Upper lobe of left lung (tissue), 6 donors: ENCODE measurements around the gene BTBD6. TPM values are rescaled to one million over a fixed set of nuclear protein-coding genes. Genes with fewer than 3 reads are reported as not detected.

Experiments
- ATAC-seq, 2 donors: fragments of 200-7000 bp; cut with Tn5 transposase; one replicate each; pipeline ENCODE4 v1.9.1; 2022; ENCODE audit warnings: mild to moderate bottlenecking in 2 of 2, moderate library complexity in 2 of 2; ENCODE audit not compliant: low FRiP score in 2 of 2
- DNase-seq, 2 donors: peaks; one replicate each; pipeline ENCODE4 v3.0.0-alpha.2; 2019 to 2020
- H3K27ac ChIP-seq, 4 donors: fragments of 200-600 bp; sonication (generic); one replicate each; pipeline ENCODE4 v1.5.1; 2016 to 2019
- H3K27me3 ChIP-seq, 4 donors: fragments of 200-600 bp; sonication (generic); one replicate each; pipeline ENCODE4 v1.5.1; 2017 to 2019
- H3K36me3 ChIP-seq, 4 donors: fragments of 200-600 bp; sonication (generic); one replicate each; pipeline ENCODE4 v1.5.1; 2016 to 2019
- H3K4me1 ChIP-seq, 4 donors: fragments of 200-600 bp; sonication (generic); one replicate each; pipeline ENCODE4 v1.5.1; 2018 to 2019
- H3K4me3 ChIP-seq, 4 donors: fragments of 200-600 bp; sonication (generic); one replicate each; pipeline ENCODE4 v1.5.1; 2017 to 2019; ENCODE audit warnings: mild to moderate bottlenecking in 2 of 4, moderate library complexity in 1 of 4
- H3K9me3 ChIP-seq, 4 donors: fragments of 200-600 bp; sonication (generic); one replicate each; pipeline ENCODE4 v1.5.1; 2018 to 2019
- EP300 ChIP-seq, 4 donors: sonication (generic); formaldehyde crosslinking; IDR thresholded peaks; one replicate each; pipeline ENCODE4 v1.5.1; 2017; ENCODE audit warnings: antibody characterized with exemption in 4 of 4, control low read depth in 2 of 4
- POLR2A ChIP-seq, 4 donors: fragments of 450-650 bp; IDR thresholded peaks; one replicate each; pipeline ENCODE4 v1.5.1; 2016 to 2017; ENCODE audit warnings: antibody characterized with exemption in 4 of 4, mild to moderate bottlenecking in 2 of 4
- POLR2AphosphoS5 ChIP-seq, 2 donors: sonication (generic); formaldehyde crosslinking; IDR thresholded peaks; one replicate each; pipeline ENCODE4 v1.5.1; 2017; ENCODE audit warnings: antibody characterized with exemption in 2 of 2
- WGBS, 2 donors: methylation state at CpG; one replicate each; pipeline ENCODE4 v1.1.5; 2017 to 2018; 5-methylcytosine and 5-hydroxymethylcytosine counted together
- total RNA-seq, 6 donors: library from RNA; depleted of rRNA in 4 of 6; stranded (reverse); fragments of >200 nt in 4 of 6; gene quantifications; one replicate each; pipeline versions ENCODE4 v1.1.0 to v1.2.1, GENCODE V29; 2016 to 2021
- TF ChIP-seq, protein P1 (sequence below), 6 experiments: fragments of 450-650 bp in 4 of 6; fragments of 200-600 bp in 2 of 6; sonication (generic) in 2 of 6; IDR thresholded peaks; one replicate each; pipeline ENCODE4 v1.5.1; 2016 to 2019; ENCODE audit warnings: antibody characterized with exemption in 6 of 6
- donor health status: DM: no; HTN: no; CAD: no; lungs with moderate emphysema.
- donor health status: DM: no; HTN: yes; CAD: no; lungs with severe emphysema.

BTBD6 gene
- total RNA-seq, 6 donors from 2014 or later: 36.4 to 71.7 (median 49.8) TPM

DNA sequence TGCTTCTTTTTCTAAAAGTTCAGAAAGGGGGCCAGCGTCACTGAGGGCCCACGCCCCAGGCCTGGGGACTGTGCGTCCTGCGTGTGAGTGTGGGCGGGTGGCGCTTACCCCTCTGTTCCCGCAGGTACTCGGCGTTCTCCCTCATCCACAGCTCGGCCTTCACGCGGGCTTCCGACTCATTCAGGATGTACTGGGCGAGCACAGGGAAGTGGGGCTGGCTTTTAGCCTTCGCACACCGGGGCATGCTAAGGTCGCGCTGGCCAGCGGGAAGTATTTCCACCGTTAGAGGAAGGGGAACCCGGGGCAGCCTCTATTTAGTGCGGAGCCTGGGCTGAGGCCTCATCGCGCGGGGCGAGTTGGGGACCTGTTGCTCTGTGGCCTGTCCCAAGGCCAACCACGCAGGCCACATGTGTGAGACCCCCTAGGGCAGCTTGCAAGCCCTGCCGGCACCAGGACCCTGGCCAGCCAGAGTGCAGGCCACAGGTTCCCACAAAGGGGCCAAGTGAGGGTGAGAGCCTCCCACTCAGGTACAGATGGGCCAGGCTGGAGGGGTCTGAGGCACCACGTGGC lies 29.2 kb upstream of the BTBD6 start:
- Histone ChIP-seq H3K27ac (no peak overlapping the region), H3K9me3 (no peaks in the 10 kb centered on the region), H3K4me1 (peaks cover 0 to 15% (median 0%) of the 10 kb centered on the region in 4 donors), H3K4me3 (no peak overlapping the region), H3K27me3 (no peaks in the 10 kb centered on the region), H3K36me3 (peaks cover 0 to 64% (median 51%) of the 10 kb centered on the region in 4 donors)
- 96% methylated on average over 23 of the region's 29 CpGs for WGBS, 2 donors
- no peak for TF ChIP-seq EP300 (IDR thresholded peaks at IDR 0.05)
- no peak for TF ChIP-seq POLR2A (IDR thresholded peaks at IDR 0.05)
- no peak for TF ChIP-seq POLR2AphosphoS5 (IDR thresholded peaks at IDR 0.05)
- TF ChIP-seq, protein P1, sequence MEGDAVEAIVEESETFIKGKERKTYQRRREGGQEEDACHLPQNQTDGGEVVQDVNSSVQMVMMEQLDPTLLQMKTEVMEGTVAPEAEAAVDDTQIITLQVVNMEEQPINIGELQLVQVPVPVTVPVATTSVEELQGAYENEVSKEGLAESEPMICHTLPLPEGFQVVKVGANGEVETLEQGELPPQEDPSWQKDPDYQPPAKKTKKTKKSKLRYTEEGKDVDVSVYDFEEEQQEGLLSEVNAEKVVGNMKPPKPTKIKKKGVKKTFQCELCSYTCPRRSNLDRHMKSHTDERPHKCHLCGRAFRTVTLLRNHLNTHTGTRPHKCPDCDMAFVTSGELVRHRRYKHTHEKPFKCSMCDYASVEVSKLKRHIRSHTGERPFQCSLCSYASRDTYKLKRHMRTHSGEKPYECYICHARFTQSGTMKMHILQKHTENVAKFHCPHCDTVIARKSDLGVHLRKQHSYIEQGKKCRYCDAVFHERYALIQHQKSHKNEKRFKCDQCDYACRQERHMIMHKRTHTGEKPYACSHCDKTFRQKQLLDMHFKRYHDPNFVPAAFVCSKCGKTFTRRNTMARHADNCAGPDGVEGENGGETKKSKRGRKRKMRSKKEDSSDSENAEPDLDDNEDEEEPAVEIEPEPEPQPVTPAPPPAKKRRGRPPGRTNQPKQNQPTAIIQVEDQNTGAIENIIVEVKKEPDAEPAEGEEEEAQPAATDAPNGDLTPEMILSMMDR (IDR thresholded peaks at IDR 0.05): no peak
- DNase-seq (peak in 1 of 2 donors; percentile 62), ATAC-seq (no peak)

DNA sequence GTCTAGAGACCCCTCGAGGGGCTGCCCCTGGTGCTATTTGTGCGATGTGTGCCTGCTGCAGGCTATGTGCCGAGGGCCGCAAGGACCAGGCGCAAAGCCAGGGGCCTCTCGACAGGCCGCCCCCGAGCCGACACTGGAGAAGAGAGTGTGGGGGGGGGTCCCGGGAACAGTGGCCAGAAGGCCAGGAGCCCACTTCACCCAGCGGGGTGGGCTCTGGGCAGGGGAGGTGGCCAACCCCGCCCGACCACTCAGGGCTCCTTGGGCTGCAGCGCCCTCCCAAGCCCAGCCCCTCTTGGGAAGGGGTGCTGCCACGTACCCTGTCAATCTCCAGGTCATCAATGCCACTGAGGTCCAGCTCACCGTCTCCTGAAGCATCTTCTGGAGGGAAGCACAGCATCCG lies 28.6 kb upstream of the BTBD6 start:
- ATAC-seq: no peak
- peaks cover 0 to 17% (median 0%) of the 10 kb centered on the region in 4 donors for H3K4me1 ChIP-seq
- TF ChIP-seq POLR2AphosphoS5 (IDR thresholded peaks at IDR 0.05): no peak
- H3K4me3 ChIP-seq: no peak overlapping the region
- H3K9me3 ChIP-seq: no peaks in the 10 kb centered on the region
- peak in 1 of 2 donors; percentile 70 for DNase-seq
- no peak overlapping the region for H3K27ac ChIP-seq
- 94 to 97% methylated on average over 3 to 17 of the region's 17 CpGs for WGBS, 2 donors
- peaks cover 0 to 70% (median 51%) of the 10 kb centered on the region in 4 donors for H3K36me3 ChIP-seq
- H3K27me3 ChIP-seq: no peaks in the 10 kb centered on the region

DNA sequence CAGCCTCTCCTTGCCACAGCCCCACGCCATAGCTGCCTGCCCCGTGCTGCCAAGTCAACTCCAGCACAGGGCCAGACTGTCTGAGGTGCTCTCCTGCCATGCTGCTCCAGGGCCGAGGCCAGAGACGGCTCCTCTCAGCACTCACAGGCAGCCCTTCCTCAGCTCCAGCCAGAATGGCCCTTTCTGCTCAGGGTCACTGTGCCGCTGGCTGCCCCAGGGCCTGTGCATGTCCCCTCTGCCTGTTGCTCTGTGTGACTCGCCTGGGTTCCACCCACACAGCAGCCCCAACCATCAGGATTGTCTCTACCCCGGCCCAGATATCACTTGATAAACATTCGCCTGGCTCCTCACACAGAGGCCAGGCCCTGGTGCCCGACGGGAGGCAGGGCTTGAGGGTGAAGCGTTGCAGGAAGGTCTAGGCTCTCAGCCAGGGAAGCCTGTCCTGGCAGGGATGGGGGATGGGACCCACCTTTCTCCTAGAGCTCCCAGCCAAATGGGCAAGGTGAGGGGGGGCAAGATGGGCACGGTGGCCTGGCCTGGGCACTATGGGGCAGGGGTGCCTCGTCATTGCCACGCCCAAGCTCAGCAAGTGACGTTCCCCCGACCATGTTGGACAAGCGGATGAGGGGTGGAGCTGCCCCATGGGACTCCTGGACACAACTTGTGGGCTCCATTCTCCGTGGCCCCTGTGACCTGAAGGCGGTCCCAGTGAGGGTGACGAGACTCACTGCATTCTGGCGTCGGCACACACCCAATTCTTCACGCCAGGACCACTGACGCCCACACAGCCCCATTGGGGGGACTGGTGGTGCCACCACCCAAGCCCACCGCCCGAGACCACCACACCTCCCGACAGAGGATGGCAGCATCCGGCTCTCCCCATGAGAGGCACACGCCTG lies 27.4 kb upstream of the BTBD6 start:
- peak; percentile 61 to 62 for DNase-seq
- Histone ChIP-seq H3K27ac (peak overlapping the region in 2 of 4 donors; percentile 19 to 51), H3K4me3 (no peak overlapping the region), H3K27me3 (no peaks in the 10 kb centered on the region), H3K9me3 (no peaks in the 10 kb centered on the region), H3K4me1 (peaks cover 0 to 20% (median 2%) of the 10 kb centered on the region in 4 donors), H3K36me3 (peaks cover 0 to 81% (median 60%) of the 10 kb centered on the region in 4 donors)
- 77 to 86% methylated on average over 10 to 23 of the region's 29 CpGs for WGBS, 2 donors
- TF ChIP-seq POLR2AphosphoS5 (IDR thresholded peaks at IDR 0.05) (no peak), EP300 (IDR thresholded peaks at IDR 0.05) (no peak), POLR2A (IDR thresholded peaks at IDR 0.05) (no peak)
- TF ChIP-seq, protein P1 (IDR thresholded peaks at IDR 0.05): no peak
- ATAC-seq: no peak

DNA sequence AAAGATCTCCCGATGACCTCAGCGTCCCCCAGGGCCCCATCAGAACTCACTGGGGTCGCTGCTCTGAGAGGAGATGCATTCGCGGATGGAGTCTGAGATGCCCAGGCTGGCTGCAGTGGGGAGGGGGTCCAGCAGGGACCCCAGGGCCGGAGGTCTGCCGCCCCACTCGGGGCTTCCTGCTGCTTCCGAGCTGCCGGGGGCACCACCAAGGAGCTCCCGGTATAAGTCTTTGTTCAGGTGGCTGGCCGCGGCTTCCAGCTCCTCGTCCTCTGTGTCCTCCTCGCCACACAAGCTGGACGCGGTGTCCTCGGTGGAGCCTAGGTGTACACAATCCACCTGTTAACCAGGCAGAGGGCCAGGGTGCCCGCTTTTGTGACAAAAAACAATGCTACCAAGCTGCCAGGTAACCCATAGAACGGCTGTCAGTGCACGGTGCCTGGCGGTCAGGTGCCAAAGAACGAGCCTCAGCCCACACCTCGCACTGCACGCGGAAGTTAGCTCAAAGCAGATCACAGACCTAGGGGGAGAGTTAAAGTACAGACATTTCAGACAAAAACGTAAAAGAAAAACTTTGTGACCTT lies 26.6 kb upstream of the BTBD6 start:
- Histone ChIP-seq H3K4me3 (no peak overlapping the region), H3K27me3 (no peaks in the 10 kb centered on the region), H3K27ac (no peak overlapping the region), H3K36me3 (peaks cover 0 to 84% (median 65%) of the 10 kb centered on the region in 4 donors), H3K9me3 (no peaks in the 10 kb centered on the region), H3K4me1 (peaks cover 0 to 20% (median 2%) of the 10 kb centered on the region in 4 donors)
- ATAC-seq (no peak), DNase-seq (peak in 1 of 2 donors; percentile 52)
- 94 to 96% methylated on average over 18 to 26 of the region's 27 CpGs for WGBS, 2 donors
- TF ChIP-seq, protein P1 (IDR thresholded peaks at IDR 0.05): no peak

DNA sequence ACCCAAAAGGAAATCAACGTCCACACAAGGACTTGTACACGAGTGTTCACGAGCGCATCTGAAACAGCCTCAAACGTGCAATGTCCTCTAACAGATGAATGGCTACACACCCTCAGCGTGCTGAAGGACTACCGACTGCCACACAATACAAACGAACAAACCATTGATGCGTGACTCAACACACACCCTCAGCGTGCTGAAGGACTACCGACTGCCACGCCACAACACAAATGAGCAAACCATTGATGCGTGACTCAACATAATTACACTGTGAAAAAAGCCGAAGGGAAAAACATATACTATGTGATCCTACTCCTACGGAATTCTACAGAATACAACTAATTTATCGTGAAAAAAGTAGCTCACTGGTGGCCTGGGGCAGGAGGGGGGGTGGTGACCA lies 25.1 kb upstream of the BTBD6 start:
- Histone ChIP-seq H3K27ac (peak overlapping the region in 2 of 4 donors; percentile 40 to 75), H3K27me3 (no peaks in the 10 kb centered on the region), H3K36me3 (peaks cover 0 to 74% (median 56%) of the 10 kb centered on the region in 4 donors), H3K4me3 (no peak overlapping the region), H3K9me3 (no peaks in the 10 kb centered on the region), H3K4me1 (peaks cover 0 to 12% (median 2%) of the 10 kb centered on the region in 4 donors)
- no peak for TF ChIP-seq POLR2A (IDR thresholded peaks at IDR 0.05)
- DNase-seq (no peak), ATAC-seq (no peak)
- 90 to 92% methylated on average over 16 of the region's 16 CpGs for WGBS, 2 donors
